GM12878 (cell line): ENCODE results near the gene AP1G2. TPM values are rescaled to one million over a fixed set of nuclear protein-coding genes. Genes with fewer than 3 reads are reported as not detected.

Source experiments
- ATAC-seq: fragments of 200-7000 bp; cut with Tn5 transposase; 3 replicates; pipeline ENCODE4 v1.9.1; 2020; ENCODE audit warnings: mild to moderate bottlenecking, moderate library complexity
- BruUV-seq: library from RNA; stranded (reverse); fragments of 400-500 nt; replicated peaks from 2 replicates; lab custom pipeline; 2021; lab: Mats Ljungman, UMichigan
- CTCF ChIA-PET: fragments of 300-600 bp; sonication (Branson Sonifier 250); formaldehyde crosslinking; extraction: SDS; loops from one replicate; lab custom pipeline; 2021; ENCODE audit warnings: inconsistent platforms; lab: Yijun Ruan, JAX
- POLR2A ChIA-PET: fragments of 350-600 bp; formaldehyde crosslinking; extraction: SDS; loops from one replicate; lab custom pipeline; 2021; ENCODE audit warnings: inconsistent platforms; lab: Charles Lee
- RAD21 ChIA-PET: fragments of 300-600 bp; sonication (Branson Sonifier 250); formaldehyde crosslinking; loops from one replicate; lab custom pipeline; 2023; ENCODE audit warnings: antibody characterized with exemption; ENCODE audit not compliant: unreplicated experiment; lab: Charles Lee
- SMC1A ChIA-PET: fragments of 300-600 bp; sonication (Branson Sonifier 250); formaldehyde crosslinking; loops from one replicate; lab custom pipeline; 2023; ENCODE audit not compliant: unreplicated experiment, uncharacterized antibody; lab: Charles Lee
- DNase-seq: peaks from one replicate; pipeline ENCODE4 v3.0.0-alpha.2; 2011; ENCODE audit warnings: low read depth, low spot score
- FAIRE-seq: peaks from 3 replicates; lab custom pipeline; 2011; peaks lifted over from hg19 to GRCh38; lab: Jason Lieb, UNC
- H2AFZ ChIP-seq: 2 replicates; pipeline ENCODE4 v1.6.0; 2011; ENCODE audit warnings: low read depth, low read length, control low read depth; ENCODE audit not compliant: control insufficient read depth
- H3K27ac ChIP-seq: 2 replicates; pipeline ENCODE4 v1.5.1; 2011; ENCODE audit warnings: control low read depth; ENCODE audit not compliant: control insufficient read depth, insufficient read depth
- H3K27me3 ChIP-seq, 2 experiments: replicated peaks in 1 of 2; 2 replicates each; pipeline versions ENCODE4 v1.6.0 to v1.6.1; 2011; ENCODE audit warnings: low read length in 1 of 2; ENCODE audit not compliant: control insufficient read depth in 2 of 2, insufficient read depth in 2 of 2
- H3K36me3 ChIP-seq, 2 experiments: 2 replicates each; pipeline ENCODE4 v1.5.1; 2011; ENCODE audit warnings: low read length in 1 of 2; ENCODE audit not compliant: control insufficient read depth in 2 of 2, insufficient read depth in 2 of 2
- H3K4me1 ChIP-seq: 2 replicates; pipeline ENCODE4 v1.6.1; 2011; ENCODE audit warnings: mild to moderate bottlenecking, low read length, moderate library complexity, mixed read lengths; ENCODE audit not compliant: control insufficient read depth, insufficient read depth
- H3K4me2 ChIP-seq: 2 replicates; pipeline ENCODE4 v1.6.0; 2011; ENCODE audit warnings: control low read depth; ENCODE audit not compliant: control insufficient read depth, insufficient read depth
- H3K4me3 ChIP-seq: fragments of 200-600 bp; sonication (generic); 2 replicates; pipeline ENCODE4 v1.5.1; 2016
- H3K79me2 ChIP-seq: 2 replicates; pipeline ENCODE4 v1.6.0; 2011; ENCODE audit warnings: low read length; ENCODE audit not compliant: control insufficient read depth, insufficient read depth
- H3K9ac ChIP-seq: 2 replicates; pipeline ENCODE4 v1.8.0; 2011; ENCODE audit warnings: low read length, control low read depth, mixed read lengths; ENCODE audit not compliant: control insufficient read depth, insufficient read depth
- H3K9me3 ChIP-seq: replicated peaks from 3 replicates; pipeline ENCODE4 v1.5.1; 2011; ENCODE audit warnings: mild to moderate bottlenecking, low read length; ENCODE audit not compliant: control insufficient read depth, insufficient read depth
- H4K20me1 ChIP-seq: 2 replicates; pipeline ENCODE4 v1.6.0; 2011; ENCODE audit not compliant: control insufficient read depth, insufficient read depth
- IKZF1 ChIP-seq: fragments of 450-650 bp; conservative IDR thresholded peaks from 2 replicates; pipeline ENCODE4 v1.6.1; 2017; ENCODE audit warnings: antibody characterized with exemption, mild to moderate bottlenecking
- POLR2AphosphoS2 ChIP-seq: IDR thresholded peaks from 2 replicates; pipeline ENCODE4 v1.6.1; 2011; ENCODE audit warnings: low read depth, mild to moderate bottlenecking, low read length, improper control_type of control experiment, moderate library complexity
- RCOR1 ChIP-seq: conservative IDR thresholded peaks from 2 replicates; pipeline ENCODE4 v1.6.1; 2012; ENCODE audit warnings: low read depth, low read length, improper control_type of control experiment
- SREBF1 ChIP-seq: IDR thresholded peaks from 2 replicates; pipeline ENCODE4 v1.6.1; 2012; ENCODE audit warnings: mild to moderate bottlenecking, low read length
- SUZ12 ChIP-seq: fragments of 200-600 bp; sonication (generic); IDR thresholded peaks from one replicate; pipeline ENCODE4 v1.6.1; 2018; ENCODE audit warnings: antibody characterized with exemption, mild to moderate bottlenecking; ENCODE audit not compliant: unreplicated experiment
- TAF1 ChIP-seq: IDR thresholded peaks from 2 replicates; pipeline ENCODE4 v1.6.1; 2011; ENCODE audit warnings: mild to moderate bottlenecking, low read depth, low read length, borderline replicate concordance
- ZNF622 ChIP-seq: fragments of 450-650 bp; IDR thresholded peaks from 2 replicates; pipeline ENCODE4 v1.6.1; 2017; ENCODE audit warnings: mild to moderate bottlenecking, inconsistent platforms
- WGBS: methylation state at CpG from one replicate; pipeline ENCODE4 v1.1.6; 2016; ENCODE audit warnings: low lambda C conversion rate; ENCODE audit not compliant: insufficient replicate concordance, insufficient coverage; ENCODE audit errors: missing lambda C conversion rate; 5-methylcytosine and 5-hydroxymethylcytosine counted together
- in situ Hi-C: fragments of 300-500 bp; cut with MboI; formaldehyde crosslinking; loops from 9 replicates; pipeline ENCODE4 v1.14.3; 2018; ENCODE audit warnings: mixed read lengths
- intact Hi-C: fragments of 100-400 bp; cut with micrococcal nuclease; formaldehyde crosslinking; loops from one replicate; pipeline ENCODE4 v1.14.2; 2022; ENCODE audit not compliant: unreplicated experiment
- polyA plus RNA-seq, 11 experiments: library from polyadenylated mRNA; depleted of rRNA in 4 of 11; unstranded in 6 of 11; stranded (reverse) in 5 of 11; fragments of >200 nt; fragmentation: Nextera tagmentation in 4 of 11; fragmentation: Illumina TruSeq in 1 of 11; extraction: Ambion mirVana in 4 of 11; extraction: Trizol in 1 of 11; gene quantifications; 1 replicate in 1 of 11; 2 replicates in 10 of 11; pipeline versions ENCODE4 v1.2.1 to v1.2.3, GENCODE V29; 2011 to 2016; ENCODE audit warnings: inconsistent platforms in 2 of 11, missing spikeins in 2 of 11, low read depth in 1 of 11
- total RNA-seq, 4 experiments: library from RNA; depleted of rRNA in 3 of 4; stranded (reverse); fragments of >200 nt in 3 of 4; fragmentation: Illumina TruSeq in 1 of 4; extraction: Trizol in 1 of 4; gene quantifications; 2 replicates each; pipeline versions ENCODE4 v1.2.1 to v1.2.3, GENCODE V29; 2013 to 2021
- TF ChIP-seq, protein P1 (sequence below): IDR thresholded peaks from 2 replicates; pipeline ENCODE4 v1.6.1; 2012; ENCODE audit warnings: low read depth, low read length, improper control_type of control experiment
- TF ChIP-seq, protein P2 (sequence below): IDR thresholded peaks from 2 replicates; pipeline ENCODE4 v1.6.1; 2011; ENCODE audit warnings: low read depth, low read length, improper control_type of control experiment, borderline replicate concordance
- TF ChIP-seq, protein P3 (sequence below): IDR thresholded peaks from 2 replicates; pipeline ENCODE4 v1.6.1; 2012; ENCODE audit warnings: mild to moderate bottlenecking, low read depth, low read length
- TF ChIP-seq, protein P4 (sequence below): fragments of 450-650 bp; IDR thresholded peaks from 2 replicates; pipeline ENCODE4 v1.6.1; 2016; ENCODE audit warnings: mild to moderate bottlenecking, moderate library complexity, borderline replicate concordance
- TF ChIP-seq, protein P5 (sequence below): fragments of 450-650 bp; IDR thresholded peaks from 2 replicates; pipeline ENCODE4 v1.6.1; 2016; ENCODE audit warnings: mild to moderate bottlenecking

Gene AP1G2
- total and polyA plus RNA-seq, 10 of the 15 experiments (the other 5 are each of a cell fraction or from before 2014, with no cell fraction given), result 41.5 to 146 (median 103) TPM

DNA sequence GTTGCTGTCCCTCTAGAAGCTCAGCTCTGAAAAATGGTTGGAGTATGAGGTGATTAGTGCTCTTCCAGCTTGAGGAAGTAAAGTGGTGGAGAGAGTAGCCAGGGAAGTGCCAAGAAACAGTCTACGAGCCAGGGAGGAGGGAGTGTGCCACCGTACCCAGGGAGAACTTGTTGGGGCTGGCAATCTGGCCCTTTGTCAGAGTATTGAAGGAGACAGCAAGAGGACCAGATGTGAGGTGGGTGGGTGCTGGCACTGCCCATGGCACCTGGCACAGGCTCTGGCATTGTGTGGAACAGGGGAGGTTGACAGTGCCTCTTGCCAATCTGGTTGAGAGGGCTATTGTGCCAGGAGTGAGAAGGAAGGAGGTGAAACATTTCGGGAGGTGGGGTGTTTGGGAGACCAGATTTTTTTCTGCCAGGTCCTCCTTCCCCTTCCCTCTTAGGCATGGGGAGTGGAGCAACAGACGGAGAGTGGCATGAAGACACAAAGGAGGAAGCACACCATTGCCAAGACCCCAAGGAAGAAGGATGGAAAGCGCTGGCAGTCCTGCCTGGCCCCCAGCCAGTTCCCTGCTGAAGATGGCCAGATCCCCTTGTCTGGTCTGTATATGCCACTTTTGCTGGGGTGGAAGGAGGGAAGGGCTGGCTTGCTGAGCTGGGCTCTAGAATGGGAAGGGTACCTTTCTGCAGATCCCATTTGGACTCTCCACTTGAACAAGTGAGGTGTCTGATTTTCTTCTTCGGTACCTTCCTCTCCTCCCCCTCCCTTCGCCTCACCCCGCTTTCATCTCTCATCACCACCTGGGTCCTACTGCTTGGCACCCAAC is 53.6 kb downstream of the AP1G2 start:
- H2AFZ ChIP-seq, result no peak overlapping the region
- no peaks in the 10 kb centered on the region for H3K27me3 ChIP-seq
- no peak overlapping the region for H3K9ac ChIP-seq
- H3K9me3 ChIP-seq, result no peaks in the 10 kb centered on the region
- FAIRE-seq (no peak), DNase-seq (no peak), ATAC-seq (no peak)
- H3K4me1 ChIP-seq, result no peaks in the 10 kb centered on the region
- BruUV-seq, result no TSS peak
- no peaks in the 10 kb centered on the region for H4K20me1 ChIP-seq
- H3K27ac ChIP-seq, result no peak overlapping the region
- no peaks in the 10 kb centered on the region for H3K79me2 ChIP-seq
- WGBS, result 69% methylated on average over 8 of the region's 8 CpGs
- in situ Hi-C loops (no loop called here), intact Hi-C loops (no loop called here)
- ChIA-PET CTCF (no interaction called here), POLR2A (no interaction called here), RAD21 (no interaction called here), SMC1A (no interaction called here)
- no peak overlapping the region for H3K4me3 ChIP-seq
- H3K36me3 ChIP-seq, result no peaks in the 10 kb centered on the region
- no peak overlapping the region for H3K4me2 ChIP-seq
- TF ChIP-seq, protein P1, sequence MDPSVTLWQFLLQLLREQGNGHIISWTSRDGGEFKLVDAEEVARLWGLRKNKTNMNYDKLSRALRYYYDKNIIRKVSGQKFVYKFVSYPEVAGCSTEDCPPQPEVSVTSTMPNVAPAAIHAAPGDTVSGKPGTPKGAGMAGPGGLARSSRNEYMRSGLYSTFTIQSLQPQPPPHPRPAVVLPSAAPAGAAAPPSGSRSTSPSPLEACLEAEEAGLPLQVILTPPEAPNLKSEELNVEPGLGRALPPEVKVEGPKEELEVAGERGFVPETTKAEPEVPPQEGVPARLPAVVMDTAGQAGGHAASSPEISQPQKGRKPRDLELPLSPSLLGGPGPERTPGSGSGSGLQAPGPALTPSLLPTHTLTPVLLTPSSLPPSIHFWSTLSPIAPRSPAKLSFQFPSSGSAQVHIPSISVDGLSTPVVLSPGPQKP, result no peak
- TF ChIP-seq, protein P2, sequence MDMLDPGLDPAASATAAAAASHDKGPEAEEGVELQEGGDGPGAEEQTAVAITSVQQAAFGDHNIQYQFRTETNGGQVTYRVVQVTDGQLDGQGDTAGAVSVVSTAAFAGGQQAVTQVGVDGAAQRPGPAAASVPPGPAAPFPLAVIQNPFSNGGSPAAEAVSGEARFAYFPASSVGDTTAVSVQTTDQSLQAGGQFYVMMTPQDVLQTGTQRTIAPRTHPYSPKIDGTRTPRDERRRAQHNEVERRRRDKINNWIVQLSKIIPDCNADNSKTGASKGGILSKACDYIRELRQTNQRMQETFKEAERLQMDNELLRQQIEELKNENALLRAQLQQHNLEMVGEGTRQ, result no peak
- TF ChIP-seq, protein P3, sequence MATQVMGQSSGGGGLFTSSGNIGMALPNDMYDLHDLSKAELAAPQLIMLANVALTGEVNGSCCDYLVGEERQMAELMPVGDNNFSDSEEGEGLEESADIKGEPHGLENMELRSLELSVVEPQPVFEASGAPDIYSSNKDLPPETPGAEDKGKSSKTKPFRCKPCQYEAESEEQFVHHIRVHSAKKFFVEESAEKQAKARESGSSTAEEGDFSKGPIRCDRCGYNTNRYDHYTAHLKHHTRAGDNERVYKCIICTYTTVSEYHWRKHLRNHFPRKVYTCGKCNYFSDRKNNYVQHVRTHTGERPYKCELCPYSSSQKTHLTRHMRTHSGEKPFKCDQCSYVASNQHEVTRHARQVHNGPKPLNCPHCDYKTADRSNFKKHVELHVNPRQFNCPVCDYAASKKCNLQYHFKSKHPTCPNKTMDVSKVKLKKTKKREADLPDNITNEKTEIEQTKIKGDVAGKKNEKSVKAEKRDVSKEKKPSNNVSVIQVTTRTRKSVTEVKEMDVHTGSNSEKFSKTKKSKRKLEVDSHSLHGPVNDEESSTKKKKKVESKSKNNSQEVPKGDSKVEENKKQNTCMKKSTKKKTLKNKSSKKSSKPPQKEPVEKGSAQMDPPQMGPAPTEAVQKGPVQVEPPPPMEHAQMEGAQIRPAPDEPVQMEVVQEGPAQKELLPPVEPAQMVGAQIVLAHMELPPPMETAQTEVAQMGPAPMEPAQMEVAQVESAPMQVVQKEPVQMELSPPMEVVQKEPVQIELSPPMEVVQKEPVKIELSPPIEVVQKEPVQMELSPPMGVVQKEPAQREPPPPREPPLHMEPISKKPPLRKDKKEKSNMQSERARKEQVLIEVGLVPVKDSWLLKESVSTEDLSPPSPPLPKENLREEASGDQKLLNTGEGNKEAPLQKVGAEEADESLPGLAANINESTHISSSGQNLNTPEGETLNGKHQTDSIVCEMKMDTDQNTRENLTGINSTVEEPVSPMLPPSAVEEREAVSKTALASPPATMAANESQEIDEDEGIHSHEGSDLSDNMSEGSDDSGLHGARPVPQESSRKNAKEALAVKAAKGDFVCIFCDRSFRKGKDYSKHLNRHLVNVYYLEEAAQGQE, result no peak
- TF ChIP-seq, protein P4, sequence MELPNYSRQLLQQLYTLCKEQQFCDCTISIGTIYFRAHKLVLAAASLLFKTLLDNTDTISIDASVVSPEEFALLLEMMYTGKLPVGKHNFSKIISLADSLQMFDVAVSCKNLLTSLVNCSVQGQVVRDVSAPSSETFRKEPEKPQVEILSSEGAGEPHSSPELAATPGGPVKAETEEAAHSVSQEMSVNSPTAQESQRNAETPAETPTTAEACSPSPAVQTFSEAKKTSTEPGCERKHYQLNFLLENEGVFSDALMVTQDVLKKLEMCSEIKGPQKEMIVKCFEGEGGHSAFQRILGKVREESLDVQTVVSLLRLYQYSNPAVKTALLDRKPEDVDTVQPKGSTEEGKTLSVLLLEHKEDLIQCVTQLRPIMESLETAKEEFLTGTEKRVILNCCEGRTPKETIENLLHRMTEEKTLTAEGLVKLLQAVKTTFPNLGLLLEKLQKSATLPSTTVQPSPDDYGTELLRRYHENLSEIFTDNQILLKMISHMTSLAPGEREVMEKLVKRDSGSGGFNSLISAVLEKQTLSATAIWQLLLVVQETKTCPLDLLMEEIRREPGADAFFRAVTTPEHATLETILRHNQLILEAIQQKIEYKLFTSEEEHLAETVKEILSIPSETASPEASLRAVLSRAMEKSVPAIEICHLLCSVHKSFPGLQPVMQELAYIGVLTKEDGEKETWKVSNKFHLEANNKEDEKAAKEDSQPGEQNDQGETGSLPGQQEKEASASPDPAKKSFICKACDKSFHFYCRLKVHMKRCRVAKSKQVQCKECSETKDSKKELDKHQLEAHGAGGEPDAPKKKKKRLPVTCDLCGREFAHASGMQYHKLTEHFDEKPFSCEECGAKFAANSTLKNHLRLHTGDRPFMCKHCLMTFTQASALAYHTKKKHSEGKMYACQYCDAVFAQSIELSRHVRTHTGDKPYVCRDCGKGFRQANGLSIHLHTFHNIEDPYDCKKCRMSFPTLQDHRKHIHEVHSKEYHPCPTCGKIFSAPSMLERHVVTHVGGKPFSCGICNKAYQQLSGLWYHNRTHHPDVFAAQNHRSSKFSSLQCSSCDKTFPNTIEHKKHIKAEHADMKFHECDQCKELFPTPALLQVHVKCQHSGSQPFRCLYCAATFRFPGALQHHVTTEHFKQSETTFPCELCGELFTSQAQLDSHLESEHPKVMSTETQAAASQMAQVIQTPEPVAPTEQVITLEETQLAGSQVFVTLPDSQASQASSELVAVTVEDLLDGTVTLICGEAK, result no peak
- no peak for TF ChIP-seq POLR2AphosphoS2
- no peak for TF ChIP-seq SREBF1
- TF ChIP-seq IKZF1, result no peak
- no peak for TF ChIP-seq SUZ12
- TF ChIP-seq, protein P5, sequence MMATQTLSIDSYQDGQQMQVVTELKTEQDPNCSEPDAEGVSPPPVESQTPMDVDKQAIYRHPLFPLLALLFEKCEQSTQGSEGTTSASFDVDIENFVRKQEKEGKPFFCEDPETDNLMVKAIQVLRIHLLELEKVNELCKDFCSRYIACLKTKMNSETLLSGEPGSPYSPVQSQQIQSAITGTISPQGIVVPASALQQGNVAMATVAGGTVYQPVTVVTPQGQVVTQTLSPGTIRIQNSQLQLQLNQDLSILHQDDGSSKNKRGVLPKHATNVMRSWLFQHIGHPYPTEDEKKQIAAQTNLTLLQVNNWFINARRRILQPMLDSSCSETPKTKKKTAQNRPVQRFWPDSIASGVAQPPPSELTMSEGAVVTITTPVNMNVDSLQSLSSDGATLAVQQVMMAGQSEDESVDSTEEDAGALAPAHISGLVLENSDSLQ, result no peak
- no peak for TF ChIP-seq RCOR1
- TF ChIP-seq TAF1, result no peak
- TF ChIP-seq ZNF622, result no peak
